ENCODE results near the gene NUP188.

DNA sequence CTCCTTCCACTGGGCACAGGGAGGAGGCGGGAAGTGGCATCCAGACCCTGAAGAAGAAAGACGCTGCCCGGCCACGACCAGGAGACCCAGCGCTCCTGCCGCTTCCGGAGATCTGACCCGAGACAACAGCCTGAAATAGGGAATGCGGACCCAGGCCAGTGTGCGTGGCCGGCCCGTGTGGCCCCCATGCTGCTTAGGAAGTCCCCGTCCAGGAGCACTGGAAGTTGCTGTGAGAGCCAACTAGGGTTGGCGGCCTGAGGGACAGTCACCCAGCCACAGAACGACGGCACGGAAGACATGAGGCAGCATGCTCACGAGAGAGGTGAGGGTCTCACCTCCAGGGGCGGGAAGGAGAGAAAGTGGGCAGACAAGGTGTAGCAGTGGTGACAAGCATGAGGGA is 63.7 kb downstream of the NUP188 start:
- TF ChIP-seq, protein P1, sequence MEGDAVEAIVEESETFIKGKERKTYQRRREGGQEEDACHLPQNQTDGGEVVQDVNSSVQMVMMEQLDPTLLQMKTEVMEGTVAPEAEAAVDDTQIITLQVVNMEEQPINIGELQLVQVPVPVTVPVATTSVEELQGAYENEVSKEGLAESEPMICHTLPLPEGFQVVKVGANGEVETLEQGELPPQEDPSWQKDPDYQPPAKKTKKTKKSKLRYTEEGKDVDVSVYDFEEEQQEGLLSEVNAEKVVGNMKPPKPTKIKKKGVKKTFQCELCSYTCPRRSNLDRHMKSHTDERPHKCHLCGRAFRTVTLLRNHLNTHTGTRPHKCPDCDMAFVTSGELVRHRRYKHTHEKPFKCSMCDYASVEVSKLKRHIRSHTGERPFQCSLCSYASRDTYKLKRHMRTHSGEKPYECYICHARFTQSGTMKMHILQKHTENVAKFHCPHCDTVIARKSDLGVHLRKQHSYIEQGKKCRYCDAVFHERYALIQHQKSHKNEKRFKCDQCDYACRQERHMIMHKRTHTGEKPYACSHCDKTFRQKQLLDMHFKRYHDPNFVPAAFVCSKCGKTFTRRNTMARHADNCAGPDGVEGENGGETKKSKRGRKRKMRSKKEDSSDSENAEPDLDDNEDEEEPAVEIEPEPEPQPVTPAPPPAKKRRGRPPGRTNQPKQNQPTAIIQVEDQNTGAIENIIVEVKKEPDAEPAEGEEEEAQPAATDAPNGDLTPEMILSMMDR (IDR thresholded peaks at IDR 0.05; ENCODE audit: insufficient read depth, low read length), result no peak
- no peak for TF ChIP-seq POLR2AphosphoS5 (IDR thresholded peaks at IDR 0.05; ENCODE audit: low read depth)
- no peak for TF ChIP-seq GABPA (IDR thresholded peaks at IDR 0.05; ENCODE audit: low read depth)
- TF ChIP-seq, protein P2, sequence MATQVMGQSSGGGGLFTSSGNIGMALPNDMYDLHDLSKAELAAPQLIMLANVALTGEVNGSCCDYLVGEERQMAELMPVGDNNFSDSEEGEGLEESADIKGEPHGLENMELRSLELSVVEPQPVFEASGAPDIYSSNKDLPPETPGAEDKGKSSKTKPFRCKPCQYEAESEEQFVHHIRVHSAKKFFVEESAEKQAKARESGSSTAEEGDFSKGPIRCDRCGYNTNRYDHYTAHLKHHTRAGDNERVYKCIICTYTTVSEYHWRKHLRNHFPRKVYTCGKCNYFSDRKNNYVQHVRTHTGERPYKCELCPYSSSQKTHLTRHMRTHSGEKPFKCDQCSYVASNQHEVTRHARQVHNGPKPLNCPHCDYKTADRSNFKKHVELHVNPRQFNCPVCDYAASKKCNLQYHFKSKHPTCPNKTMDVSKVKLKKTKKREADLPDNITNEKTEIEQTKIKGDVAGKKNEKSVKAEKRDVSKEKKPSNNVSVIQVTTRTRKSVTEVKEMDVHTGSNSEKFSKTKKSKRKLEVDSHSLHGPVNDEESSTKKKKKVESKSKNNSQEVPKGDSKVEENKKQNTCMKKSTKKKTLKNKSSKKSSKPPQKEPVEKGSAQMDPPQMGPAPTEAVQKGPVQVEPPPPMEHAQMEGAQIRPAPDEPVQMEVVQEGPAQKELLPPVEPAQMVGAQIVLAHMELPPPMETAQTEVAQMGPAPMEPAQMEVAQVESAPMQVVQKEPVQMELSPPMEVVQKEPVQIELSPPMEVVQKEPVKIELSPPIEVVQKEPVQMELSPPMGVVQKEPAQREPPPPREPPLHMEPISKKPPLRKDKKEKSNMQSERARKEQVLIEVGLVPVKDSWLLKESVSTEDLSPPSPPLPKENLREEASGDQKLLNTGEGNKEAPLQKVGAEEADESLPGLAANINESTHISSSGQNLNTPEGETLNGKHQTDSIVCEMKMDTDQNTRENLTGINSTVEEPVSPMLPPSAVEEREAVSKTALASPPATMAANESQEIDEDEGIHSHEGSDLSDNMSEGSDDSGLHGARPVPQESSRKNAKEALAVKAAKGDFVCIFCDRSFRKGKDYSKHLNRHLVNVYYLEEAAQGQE (IDR thresholded peaks at IDR 0.05; ENCODE audit: insufficient replicate concordance, low read depth), result no peak
- no peak for TF ChIP-seq SPI1 (IDR thresholded peaks at IDR 0.05; ENCODE audit: borderline replicate concordance, low read depth)
